ELF-1 (cell line): ENCODE measurements around the gene SGCD.
"Not testable (repeated sequence)": the region's sequence is repeated elsewhere in the genome, so short reads cannot be mapped to it uniquely, and the experiment has no call there.

Experiments used
- DNase-seq: peaks from one replicate; pipeline ENCODE4 v3.0.0-alpha.2; 2016; ENCODE audit warnings: low read depth, low spot score

The SGCD gene

GRCh38 chr5:156623381-156624040 is 296.5 kb downstream of the SGCD start:
- no peak for DNase-seq

DNA sequence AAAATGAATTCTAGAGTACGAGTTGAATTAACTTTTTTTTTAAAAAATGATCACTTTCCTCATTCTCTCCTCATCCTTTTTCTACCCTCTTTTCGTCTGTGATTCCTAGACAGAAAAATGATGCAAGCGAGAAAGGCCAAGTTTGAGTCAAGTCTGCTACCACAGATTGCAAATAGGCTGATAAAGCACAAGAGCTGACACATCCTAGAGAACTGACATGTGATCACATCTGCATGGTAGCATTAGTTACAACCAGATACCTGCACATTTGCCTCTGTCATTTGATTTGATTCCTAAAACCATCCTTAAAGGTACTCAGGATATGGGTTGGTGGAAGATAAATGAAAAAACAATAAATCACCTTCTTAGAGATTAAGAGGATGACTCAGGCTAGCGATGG is 297.7 kb downstream of the SGCD start:
- no peak for DNase-seq

DNA sequence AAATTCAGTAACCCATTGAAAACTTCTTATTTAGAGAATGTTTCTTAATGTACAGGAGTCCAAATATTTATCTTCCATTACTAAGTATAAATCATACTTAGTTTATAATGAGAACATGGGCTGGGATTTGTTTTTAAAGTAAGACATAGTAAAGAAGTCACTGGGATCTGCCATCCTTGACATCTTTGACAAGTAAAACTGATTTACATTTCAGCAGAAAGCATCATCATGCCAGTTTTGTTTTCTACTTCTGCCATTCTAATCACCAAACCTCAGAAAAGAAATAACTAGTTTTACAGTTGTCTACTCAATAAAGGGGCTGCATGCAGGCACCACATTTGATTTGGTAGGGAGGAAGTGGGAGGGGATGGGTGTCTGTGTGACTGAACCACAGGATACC is 301.5 kb downstream of the SGCD start:
- no peak for DNase-seq

GRCh38 chr5:156631005-156631404 is 304.0 kb downstream of the SGCD start:
- no peak for DNase-seq

DNA sequence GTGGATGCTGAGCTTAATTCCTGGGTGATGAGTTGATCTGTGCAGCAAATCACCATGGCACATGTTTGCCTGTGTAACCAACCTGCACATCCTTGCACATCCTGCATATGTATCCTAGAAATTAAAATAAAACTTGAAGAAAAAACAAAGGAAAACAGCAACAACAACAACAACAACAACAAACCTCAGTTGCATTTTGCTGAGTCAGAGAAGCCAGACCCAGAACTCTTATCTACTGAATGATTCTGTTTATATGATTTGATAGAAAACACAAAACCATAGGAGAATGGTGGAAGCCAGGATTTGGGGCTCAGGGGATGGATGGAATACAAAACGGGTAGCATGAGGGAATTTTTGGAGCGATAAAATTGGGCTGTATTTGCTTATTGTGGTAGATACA is 307.3 kb downstream of the SGCD start:
- no peak for DNase-seq

DNA sequence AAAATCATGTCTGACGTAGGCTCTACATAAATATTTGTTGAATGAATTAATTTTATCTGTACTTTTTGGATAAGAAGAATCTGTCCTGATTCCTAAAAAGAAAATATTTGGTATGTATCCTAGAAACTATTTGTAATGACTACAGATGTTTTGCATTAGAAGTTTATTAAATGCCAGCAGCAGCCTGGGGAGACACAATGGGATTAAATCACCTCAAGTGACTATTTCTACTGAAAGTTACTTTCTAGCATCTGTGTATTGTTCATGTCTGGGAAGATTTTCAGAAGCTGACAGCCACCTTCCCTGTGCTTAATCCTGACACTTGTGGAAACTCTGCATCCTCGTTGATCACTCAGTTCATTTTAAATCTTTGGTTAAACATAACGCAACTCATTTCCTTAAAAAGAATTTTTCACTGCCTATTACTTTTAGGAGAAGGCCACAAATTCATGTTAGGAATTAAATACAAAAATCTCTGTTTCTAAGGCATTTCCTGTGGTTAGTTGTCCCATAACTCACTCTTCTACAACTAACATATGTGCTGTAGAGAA is 313.8 kb downstream of the SGCD start:
- no peak for DNase-seq

DNA sequence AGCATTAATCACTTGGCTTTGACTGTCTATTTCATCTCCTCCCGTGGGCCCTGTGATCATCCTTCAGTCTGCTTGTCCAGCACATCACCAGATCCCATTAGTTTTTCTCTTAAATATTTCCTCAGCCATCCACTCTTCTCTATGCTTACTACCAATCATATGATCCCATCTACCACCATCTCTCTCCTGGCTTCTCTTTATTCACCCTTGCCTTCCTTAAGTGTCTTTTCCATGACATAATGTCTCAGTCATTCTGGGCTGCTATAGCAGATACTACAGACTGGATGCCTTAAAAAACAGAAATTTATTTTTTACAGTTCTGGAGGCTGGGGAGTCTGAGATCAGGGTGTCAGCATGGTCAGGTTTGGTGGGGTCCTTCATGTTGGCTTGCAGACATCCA is 314.7 kb downstream of the SGCD start:
- no peak for DNase-seq

GRCh38 chr5:156647034-156647451 is 320.1 kb downstream of the SGCD start:
- DNase-seq, result no peak

DNA sequence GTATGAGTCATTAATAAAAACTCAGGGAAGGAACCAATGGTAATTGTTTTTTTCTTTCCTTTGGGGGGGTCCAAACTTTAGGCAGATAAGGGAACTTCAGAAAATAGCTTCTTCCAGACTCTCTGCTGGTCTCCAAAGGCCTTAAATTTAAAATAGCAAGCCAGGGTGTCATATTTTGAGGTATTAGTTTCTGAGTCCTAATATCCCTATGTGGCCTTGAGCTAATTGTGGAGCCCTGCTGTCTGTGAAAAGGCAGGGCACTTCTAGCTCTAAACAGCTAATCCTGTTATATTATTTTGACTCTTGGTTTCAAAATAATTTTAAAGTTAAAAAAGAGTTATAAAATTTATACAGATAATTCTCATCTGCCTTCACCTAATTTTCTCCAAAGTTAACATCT is 327.5 kb downstream of the SGCD start:
- DNase-seq, result no peak

DNA sequence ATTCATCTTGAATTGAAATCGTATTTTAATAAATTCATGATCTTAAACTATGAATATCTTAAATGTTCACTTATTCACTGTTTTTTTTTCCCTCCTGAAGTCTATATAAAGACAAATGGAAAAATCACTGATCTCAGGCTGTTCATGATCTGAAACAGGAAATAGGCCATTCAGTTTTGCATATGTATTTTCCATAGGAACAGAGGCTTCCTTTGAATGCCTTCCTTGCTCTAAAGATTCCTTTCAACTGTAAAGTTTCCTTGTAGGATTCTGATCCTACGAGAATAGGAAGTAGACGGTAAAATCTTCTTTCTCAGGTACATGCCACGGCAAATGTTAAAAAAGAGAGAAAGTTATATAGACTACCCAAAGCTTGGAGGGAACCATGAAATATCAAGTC is 328.8 kb downstream of the SGCD start:
- no peak for DNase-seq

GRCh38 chr5:156664832-156665231 is 337.9 kb downstream of the SGCD start:
- not testable (repeated sequence) for DNase-seq

- not testable (repeated sequence) for DNase-seq
Measured at GRCh38 chr5:156666686-156667085, 339.7 kb downstream of the SGCD start.

DNA sequence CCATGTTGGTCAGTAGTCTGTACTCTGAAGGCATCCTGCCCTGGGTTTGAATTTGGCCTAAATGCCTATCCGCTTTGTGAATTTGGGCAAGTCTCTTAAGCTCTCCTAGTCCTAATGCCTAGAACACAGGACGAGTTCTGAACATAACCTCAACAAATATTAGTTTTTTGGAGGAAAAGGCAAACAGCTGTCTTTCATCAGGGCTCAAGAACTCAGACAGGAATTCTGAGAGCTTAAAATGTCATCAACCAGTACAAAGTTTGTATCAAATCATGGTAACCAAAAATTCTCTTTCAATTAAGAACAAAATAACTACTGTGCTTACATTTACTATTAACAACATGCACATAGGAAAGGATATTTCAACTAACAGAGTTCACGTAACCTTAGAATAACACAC is 340.7 kb downstream of the SGCD start:
- no peak for DNase-seq

DNA sequence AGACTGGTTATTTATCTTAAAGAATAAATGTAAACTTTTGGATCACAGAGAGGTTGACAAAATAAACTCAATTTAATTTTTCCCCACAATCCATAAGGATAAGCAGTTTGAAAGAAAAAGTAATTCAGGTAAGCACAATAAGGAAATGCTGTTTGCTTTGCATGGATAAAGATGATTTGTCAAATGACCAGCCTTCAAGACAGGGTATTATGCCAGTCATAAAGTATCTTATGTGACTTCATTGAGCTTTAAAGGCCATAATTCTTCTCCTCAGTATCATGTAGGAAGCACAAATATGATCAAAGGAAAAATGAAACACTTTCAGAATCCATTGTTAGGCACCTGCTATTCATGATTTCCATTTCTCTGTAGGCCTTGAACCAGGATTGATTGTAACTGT is 342.5 kb downstream of the SGCD start:
- no peak for DNase-seq

GRCh38 chr5:156670615-156671014 is 343.7 kb downstream of the SGCD start:
- DNase-seq, result no peak

DNA sequence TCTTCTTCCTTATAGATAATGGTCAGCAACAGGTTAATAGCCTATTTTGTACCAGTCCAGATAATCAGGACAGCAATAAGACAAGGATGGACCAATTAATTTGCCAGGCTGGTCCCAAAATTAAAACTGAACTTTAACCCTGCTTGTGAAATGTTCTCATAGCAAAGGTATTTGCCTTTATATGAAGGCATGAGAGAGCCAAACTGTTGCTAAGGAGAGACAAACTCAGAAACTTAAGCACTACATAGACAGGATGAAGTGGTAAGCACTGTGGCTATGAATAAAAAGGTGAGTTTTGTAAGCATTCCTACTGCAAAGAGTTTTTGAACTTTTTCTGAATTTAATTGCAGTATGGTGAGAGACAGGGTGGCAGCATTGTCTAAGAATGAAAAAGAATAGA is 348.4 kb downstream of the SGCD start:
- DNase-seq, result no peak

DNA sequence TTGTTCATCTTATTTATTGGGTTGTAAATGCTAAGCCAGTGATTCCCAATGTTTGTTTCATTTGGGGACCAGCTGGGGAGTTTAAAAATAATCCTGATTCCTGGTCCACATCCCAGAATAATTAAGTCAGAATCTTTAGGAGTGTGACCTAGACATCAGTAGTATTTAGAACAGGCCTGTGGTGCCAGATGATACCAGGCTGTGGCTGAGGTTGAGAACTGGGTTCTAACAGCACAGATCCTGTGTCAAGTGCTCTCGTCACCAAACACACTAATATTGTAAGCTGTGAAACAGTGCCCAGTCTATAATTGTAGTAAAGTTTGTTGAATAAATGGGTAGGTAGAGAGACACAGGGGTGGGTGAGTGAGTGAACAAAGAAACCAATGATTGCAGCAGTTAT is 351.0 kb downstream of the SGCD start:
- DNase-seq, result no peak

GRCh38 chr5:156678484-156678883 is 351.5 kb downstream of the SGCD start:
- no peak for DNase-seq

DNA sequence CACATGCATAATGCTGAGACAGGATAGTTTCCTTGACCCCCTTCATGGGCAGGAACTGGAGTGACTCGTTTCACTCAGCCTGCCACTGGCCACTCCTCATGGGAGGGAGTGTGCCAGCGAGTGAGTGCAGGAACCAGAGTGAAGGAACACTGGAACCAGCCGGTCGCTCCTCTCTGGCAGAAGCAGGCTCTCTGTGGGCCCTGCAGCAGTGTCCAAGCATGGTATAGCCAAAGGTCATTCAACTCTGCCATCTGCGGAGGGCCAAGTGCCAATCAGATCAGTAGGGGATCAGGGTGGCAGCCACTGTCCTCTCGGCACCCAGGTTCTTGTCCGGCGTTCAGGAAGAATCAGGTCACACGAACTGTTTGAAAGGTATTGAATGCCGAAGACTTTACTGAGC is 353.9 kb downstream of the SGCD start:
- no peak for DNase-seq

GRCh38 chr5:156681265-156681664 is 354.3 kb downstream of the SGCD start:
- DNase-seq, result no peak

DNA sequence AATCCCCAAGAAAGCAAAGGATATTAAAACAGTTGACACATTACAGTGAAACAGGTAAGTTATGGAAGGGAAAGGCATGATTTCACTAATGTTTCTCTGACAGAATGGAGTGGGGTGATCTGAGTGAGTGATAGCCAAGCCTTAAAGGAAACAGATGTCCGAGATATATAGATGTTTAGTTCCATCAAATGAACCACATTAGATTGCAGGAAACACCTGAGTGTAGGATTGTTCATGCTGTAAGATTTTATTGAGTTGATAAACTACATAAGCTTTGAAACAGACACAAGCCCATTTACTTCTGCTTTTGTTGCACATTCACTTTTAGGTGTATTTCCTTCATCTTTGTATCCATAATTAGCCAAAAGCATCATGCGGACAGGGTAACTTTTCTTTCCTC is 356.0 kb downstream of the SGCD start:
- no peak for DNase-seq

DNA sequence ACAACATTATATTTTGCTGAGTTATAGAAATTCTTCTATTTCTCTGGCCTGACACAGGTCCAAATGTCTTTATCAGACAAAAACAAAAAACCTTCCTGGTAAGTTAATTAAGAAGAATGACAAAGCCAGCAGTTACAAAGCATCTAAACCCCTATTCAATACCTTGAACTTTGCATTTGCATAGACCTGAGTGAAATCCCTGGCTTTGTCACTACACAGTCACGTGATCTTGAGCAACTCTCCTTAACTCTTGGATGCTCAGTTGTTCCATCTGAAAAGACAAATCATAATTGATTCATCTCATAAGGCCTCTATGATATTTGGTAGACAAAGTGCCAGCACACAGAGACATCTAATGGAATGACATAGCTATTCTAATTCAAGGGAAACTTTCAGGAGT is 356.5 kb downstream of the SGCD start:
- DNase-seq, result no peak

DNA sequence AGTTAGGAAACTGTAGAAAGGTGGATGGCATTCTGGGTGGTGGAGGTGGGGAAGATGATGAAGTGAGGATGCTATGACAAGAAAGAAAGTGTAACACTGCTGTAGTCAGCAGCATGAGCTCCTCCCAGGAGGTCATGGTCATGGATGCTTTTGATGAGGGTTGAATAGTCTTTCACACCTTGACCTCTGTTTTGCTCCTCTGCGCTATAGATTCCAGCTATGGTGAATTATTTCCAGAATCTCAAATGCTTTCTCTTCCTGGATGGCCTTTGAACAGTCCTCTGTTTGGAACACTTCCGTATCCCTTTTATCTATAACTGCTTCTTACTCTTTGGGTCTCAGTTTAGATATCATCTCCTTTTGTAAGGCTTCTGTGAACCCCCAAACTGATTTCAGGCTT is 357.3 kb downstream of the SGCD start:
- no peak for DNase-seq

GRCh38 chr5:156685481-156685880 is 358.5 kb downstream of the SGCD start:
- DNase-seq, result no peak
